Measurements from ENCODE around the gene FAM13C.

DNA sequence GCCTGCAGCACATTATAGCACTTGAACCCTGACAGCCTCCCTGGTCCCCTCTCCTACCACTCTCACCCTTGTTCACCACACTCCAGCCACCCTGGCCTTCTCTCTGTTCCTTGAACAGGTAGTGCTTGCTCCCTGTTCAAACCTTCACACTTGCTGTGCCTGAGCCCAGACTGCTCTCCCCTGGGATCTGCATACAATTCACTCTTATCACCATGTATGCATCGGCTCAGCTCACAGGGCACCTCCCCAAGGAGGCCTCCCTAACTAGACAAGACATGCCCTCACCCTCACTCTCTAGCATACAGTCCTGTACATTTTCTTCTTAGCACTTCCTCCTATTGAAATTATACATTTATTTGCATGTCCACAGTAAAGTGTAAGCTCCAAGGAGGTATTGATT is 59.3 kb downstream of the FAM13C start:
- no peak for TF ChIP-seq BCOR (IDR thresholded peaks at IDR 0.05)
- TF ChIP-seq DMBX1 (CRISPR knock-in tag; IDR thresholded peaks at IDR 0.05; ENCODE audit: borderline replicate concordance) = no peak
- TF ChIP-seq ZBTB40 (IDR thresholded peaks at IDR 0.05) = no peak
- no peak for TF ChIP-seq ZBTB40 (CRISPR knock-in tag; IDR thresholded peaks at IDR 0.05)
- no peak for TF ChIP-seq NFYB (IDR thresholded peaks at IDR 0.05; ENCODE audit: extremely low read depth, insufficient read length)
- no peak for TF ChIP-seq CHD1 (IDR thresholded peaks at IDR 0.05; ENCODE audit: low read length)
- TF ChIP-seq, protein P1, sequence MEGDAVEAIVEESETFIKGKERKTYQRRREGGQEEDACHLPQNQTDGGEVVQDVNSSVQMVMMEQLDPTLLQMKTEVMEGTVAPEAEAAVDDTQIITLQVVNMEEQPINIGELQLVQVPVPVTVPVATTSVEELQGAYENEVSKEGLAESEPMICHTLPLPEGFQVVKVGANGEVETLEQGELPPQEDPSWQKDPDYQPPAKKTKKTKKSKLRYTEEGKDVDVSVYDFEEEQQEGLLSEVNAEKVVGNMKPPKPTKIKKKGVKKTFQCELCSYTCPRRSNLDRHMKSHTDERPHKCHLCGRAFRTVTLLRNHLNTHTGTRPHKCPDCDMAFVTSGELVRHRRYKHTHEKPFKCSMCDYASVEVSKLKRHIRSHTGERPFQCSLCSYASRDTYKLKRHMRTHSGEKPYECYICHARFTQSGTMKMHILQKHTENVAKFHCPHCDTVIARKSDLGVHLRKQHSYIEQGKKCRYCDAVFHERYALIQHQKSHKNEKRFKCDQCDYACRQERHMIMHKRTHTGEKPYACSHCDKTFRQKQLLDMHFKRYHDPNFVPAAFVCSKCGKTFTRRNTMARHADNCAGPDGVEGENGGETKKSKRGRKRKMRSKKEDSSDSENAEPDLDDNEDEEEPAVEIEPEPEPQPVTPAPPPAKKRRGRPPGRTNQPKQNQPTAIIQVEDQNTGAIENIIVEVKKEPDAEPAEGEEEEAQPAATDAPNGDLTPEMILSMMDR (IDR thresholded peaks at IDR 0.05 in 2 of 3, conservative IDR thresholded peaks at IDR 0.05 in 1 of 3; ENCODE audit: insufficient read depth in 2 of 3, low read depth in 1 of 3, low read length in 3 of 3) = no peak
- no peak for TF ChIP-seq TAF9B (IDR thresholded peaks at IDR 0.05; ENCODE audit: partially characterized antibody)
- TF ChIP-seq CREB5 (CRISPR knock-in tag; IDR thresholded peaks at IDR 0.05) = no peak
- no peak for TF ChIP-seq POLR2AphosphoS5 (IDR thresholded peaks at IDR 0.05; ENCODE audit: control insufficient read depth, insufficient read depth, low read depth, low read length)
- TF ChIP-seq HDAC6 (IDR thresholded peaks at IDR 0.05; ENCODE audit: low read depth, low read length) = no peak
